ENCODE measurements around the gene NEURL1.

DNA sequence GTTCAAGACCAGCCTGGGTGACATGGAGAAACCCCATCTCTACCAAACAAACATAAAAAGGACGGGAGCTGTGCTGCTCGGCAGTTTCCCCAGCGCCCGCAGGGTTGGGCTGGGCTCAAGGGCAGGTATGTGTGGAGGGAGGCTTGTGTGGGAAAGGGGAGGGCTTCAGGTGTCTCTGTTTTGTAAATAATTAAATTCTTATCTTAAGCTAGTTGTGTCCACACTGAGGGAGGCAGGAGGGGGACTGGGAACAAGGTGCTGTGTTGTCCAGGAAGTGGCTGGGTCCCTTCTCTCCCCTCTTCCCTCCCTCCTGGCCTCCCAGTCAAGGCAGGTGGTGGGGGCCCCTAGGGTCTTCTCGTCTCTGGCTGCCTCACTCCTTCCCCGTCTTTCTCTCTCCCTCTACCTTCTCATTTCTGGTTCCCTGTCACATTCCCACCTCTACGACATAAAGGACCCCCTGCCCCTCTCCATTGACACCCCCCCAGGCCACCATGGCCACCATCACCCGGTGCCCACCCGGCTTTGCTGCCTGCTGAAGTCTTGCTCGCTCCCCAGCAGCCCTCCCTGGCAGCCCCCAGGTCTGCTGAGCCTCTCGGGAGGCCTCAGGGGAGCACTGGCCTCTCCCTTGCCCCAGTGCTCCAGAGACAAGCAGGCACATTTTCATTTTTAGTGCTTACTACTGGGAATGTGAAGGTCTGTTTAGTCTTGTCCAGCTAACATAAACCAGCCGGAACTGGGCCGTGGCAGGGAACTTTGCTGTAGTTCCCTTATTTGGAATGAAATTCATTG, 19.3 kb downstream of the NEURL1 start:
- TF ChIP-seq GATA2 (IDR thresholded peaks at IDR 0.05; ENCODE audit: low read depth, low read length) (no peak), GATA3 (IDR thresholded peaks at IDR 0.05; ENCODE audit: low read depth, low read length) (no peak)

Measured in SH-SY5Y (cell line).